ENCODE results near the gene SLC27A5.

SLC27A5 gene

DNA sequence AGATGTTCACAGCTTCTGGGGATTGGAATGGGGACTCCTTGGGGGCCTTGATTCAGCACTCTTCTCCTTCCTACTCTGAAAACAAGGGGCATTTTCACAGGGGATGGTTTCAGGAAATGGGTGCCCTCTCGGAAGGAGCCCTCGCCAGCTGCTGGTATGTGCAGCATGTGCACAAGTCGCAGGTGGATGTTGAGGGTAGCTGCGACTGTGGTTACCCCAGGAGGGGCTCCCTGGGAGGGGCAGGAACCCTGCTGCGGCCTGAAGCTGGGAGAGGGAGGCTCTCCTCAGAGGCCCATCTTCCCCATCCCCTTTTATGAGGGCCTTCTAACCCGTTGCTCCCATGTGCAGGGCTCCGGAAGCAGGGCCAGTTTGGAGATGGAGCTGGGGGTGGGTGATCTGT is 29.4 kb downstream of the SLC27A5 start:
- Histone ChIP-seq H3K27me3 (ENCODE audit: control insufficient read depth in 1 of 2, insufficient read depth in 2 of 2, low read length in 2 of 2) (no peaks in the 10 kb centered on the region), H3K9me3 (ENCODE audit: control insufficient read depth in 2 of 2, low read length in 2 of 2) (no peaks in the 10 kb centered on the region), H3K4me1 (ENCODE audit: control insufficient read depth, insufficient read depth, low read length) (peaks cover 2% of the 10 kb centered on the region), H3K36me3 (ENCODE audit: control insufficient read depth in 2 of 2, insufficient read depth in 2 of 2, low read length in 2 of 2) (peaks cover 8 to 9% of the 10 kb centered on the region in 2 donors), H3K9ac (ENCODE audit: low read length in 2 of 2) (no peak overlapping the region), H3K27ac (ENCODE audit: low read length) (no peak overlapping the region), H3K4me3 (ENCODE audit: low read length in 2 of 2) (no peak overlapping the region)

GRCh38 chr19:58480831-58481230 is 31.0 kb downstream of the SLC27A5 start:
- Histone ChIP-seq H3K36me3 (ENCODE audit: control insufficient read depth in 2 of 2, insufficient read depth in 2 of 2, low read length in 2 of 2) (peaks cover 8 to 9% of the 10 kb centered on the region in 2 donors), H3K27me3 (ENCODE audit: control insufficient read depth in 1 of 2, insufficient read depth in 2 of 2, low read length in 2 of 2) (no peaks in the 10 kb centered on the region), H3K27ac (ENCODE audit: low read length) (no peak overlapping the region), H3K4me1 (ENCODE audit: control insufficient read depth, insufficient read depth, low read length) (peaks cover 11% of the 10 kb centered on the region), H3K4me3 (ENCODE audit: low read length in 2 of 2) (no peak overlapping the region), H3K9me3 (ENCODE audit: control insufficient read depth in 2 of 2, low read length in 2 of 2) (no peaks in the 10 kb centered on the region), H3K9ac (ENCODE audit: low read length in 2 of 2) (no peak overlapping the region)

DNA sequence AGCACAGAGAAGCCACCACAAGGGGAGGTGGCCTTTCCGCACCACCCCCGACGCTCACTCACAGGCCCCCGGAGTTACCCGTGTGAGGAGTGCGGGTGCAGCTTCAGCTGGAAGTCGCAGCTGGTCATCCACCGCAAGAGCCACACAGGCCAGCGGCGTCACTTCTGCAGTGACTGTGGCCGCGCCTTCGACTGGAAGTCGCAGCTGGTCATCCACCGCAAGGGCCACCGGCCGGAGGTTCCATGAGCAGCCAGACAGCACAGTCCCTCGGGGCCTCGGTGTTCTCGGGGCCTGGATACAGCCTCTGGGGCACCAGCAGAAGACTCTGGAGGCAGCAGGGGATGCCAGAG is 31.3 kb downstream of the SLC27A5 start:
- Histone ChIP-seq H3K27me3 (ENCODE audit: control insufficient read depth in 1 of 2, insufficient read depth in 2 of 2, low read length in 2 of 2) (no peaks in the 10 kb centered on the region), H3K9me3 (ENCODE audit: control insufficient read depth in 2 of 2, low read length in 2 of 2) (no peaks in the 10 kb centered on the region), H3K4me3 (ENCODE audit: low read length in 2 of 2) (no peak overlapping the region), H3K36me3 (ENCODE audit: control insufficient read depth in 2 of 2, insufficient read depth in 2 of 2, low read length in 2 of 2) (peaks cover 8 to 9% of the 10 kb centered on the region in 2 donors), H3K9ac (ENCODE audit: low read length in 2 of 2) (no peak overlapping the region), H3K27ac (ENCODE audit: low read length) (no peak overlapping the region), H3K4me1 (ENCODE audit: control insufficient read depth, insufficient read depth, low read length) (peaks cover 14% of the 10 kb centered on the region)

DNA sequence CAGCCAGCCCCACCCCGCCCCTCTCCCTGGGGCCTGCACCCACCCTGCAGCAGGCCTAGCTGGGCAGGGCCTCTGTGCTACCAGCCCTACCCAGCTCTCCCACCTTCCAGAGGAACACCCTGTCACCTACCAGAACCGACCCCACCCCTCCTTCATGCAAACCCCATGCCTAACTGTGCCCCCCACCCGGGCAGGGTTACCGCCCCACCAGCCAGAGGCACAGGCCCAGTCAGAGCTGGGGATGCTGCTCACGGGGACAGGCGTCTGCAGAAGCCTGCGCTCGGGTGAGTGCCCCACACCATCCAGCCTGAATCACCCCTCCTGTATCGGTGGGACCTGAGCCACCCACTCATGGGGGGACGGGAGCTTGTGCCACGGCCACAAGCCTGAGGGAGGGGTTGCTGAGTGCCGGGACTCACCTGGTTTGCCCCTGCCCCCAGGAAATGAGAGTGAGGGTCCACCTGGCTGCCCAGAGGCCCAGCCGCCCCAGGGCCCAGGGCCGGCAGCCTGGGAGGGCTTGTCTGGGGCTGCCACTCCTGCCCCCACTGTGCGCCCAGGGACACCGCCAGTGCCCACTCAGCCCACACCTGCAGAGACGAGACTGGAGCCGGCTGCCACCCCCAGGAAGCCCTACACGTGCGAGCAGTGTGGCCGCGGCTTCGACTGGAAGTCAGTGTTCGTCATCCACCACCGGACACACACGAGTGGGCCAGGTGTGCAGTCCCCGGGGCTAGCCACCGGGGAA is 31.9 kb downstream of the SLC27A5 start:
- no peaks in the 10 kb centered on the region for H3K27me3 ChIP-seq (ENCODE audit: control insufficient read depth in 1 of 2, insufficient read depth in 2 of 2, low read length in 2 of 2)
- H3K36me3 ChIP-seq (ENCODE audit: control insufficient read depth in 2 of 2, insufficient read depth in 2 of 2, low read length in 2 of 2) = peaks cover 8 to 9% of the 10 kb centered on the region in 2 donors
- no peak overlapping the region for H3K9ac ChIP-seq (ENCODE audit: low read length in 2 of 2)
- H3K27ac ChIP-seq (ENCODE audit: low read length) = no peak overlapping the region
- peaks cover 20% of the 10 kb centered on the region for H3K4me1 ChIP-seq (ENCODE audit: control insufficient read depth, insufficient read depth, low read length)
- H3K4me3 ChIP-seq (ENCODE audit: low read length in 2 of 2) = no peak overlapping the region
- no peaks in the 10 kb centered on the region for H3K9me3 ChIP-seq (ENCODE audit: control insufficient read depth in 2 of 2, low read length in 2 of 2)

GRCh38 chr19:58479303-58479702 is 32.5 kb downstream of the SLC27A5 start:
- Histone ChIP-seq H3K4me1 (ENCODE audit: control insufficient read depth, insufficient read depth, low read length) (peaks cover 21% of the 10 kb centered on the region), H3K9ac (ENCODE audit: low read length in 2 of 2) (no peak overlapping the region), H3K36me3 (ENCODE audit: control insufficient read depth in 2 of 2, insufficient read depth in 2 of 2, low read length in 2 of 2) (peaks cover 8 to 9% of the 10 kb centered on the region in 2 donors), H3K9me3 (ENCODE audit: control insufficient read depth in 2 of 2, low read length in 2 of 2) (no peaks in the 10 kb centered on the region), H3K4me3 (ENCODE audit: low read length in 2 of 2) (no peak overlapping the region), H3K27me3 (ENCODE audit: control insufficient read depth in 1 of 2, insufficient read depth in 2 of 2, low read length in 2 of 2) (no peaks in the 10 kb centered on the region), H3K27ac (ENCODE audit: low read length) (no peak overlapping the region)

DNA sequence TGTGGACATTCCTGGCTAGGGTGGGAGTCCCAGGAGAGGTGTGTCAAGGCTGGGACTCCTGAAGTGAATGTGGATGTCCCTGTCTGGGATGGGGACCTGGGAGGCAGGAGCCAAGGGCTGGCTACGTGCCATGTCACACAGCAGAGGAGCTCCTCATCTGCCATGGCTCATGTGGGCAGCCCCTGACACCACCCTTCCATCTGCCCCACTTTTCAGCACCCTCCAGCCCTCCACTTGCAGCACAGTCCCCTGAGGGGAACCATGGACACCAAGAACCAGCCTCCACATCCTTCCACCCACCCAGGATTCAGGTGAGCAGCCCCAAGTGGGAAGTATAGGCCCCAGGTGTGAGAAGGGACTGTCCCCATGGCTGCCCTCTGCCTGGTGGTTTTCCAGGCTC is 33.9 kb downstream of the SLC27A5 start:
- Histone ChIP-seq H3K9ac (ENCODE audit: low read length in 2 of 2) (peak overlapping the region in 1 of 2 donors; percentile 2), H3K9me3 (ENCODE audit: control insufficient read depth in 2 of 2, low read length in 2 of 2) (no peaks in the 10 kb centered on the region), H3K36me3 (ENCODE audit: control insufficient read depth in 2 of 2, insufficient read depth in 2 of 2, low read length in 2 of 2) (peaks cover 9 to 12% of the 10 kb centered on the region in 2 donors), H3K4me1 (ENCODE audit: control insufficient read depth, insufficient read depth, low read length) (peaks cover 21% of the 10 kb centered on the region), H3K4me3 (ENCODE audit: low read length in 2 of 2) (no peak overlapping the region), H3K27me3 (ENCODE audit: control insufficient read depth in 1 of 2, insufficient read depth in 2 of 2, low read length in 2 of 2) (no peaks in the 10 kb centered on the region), H3K27ac (ENCODE audit: low read length) (no peak overlapping the region)

DNA sequence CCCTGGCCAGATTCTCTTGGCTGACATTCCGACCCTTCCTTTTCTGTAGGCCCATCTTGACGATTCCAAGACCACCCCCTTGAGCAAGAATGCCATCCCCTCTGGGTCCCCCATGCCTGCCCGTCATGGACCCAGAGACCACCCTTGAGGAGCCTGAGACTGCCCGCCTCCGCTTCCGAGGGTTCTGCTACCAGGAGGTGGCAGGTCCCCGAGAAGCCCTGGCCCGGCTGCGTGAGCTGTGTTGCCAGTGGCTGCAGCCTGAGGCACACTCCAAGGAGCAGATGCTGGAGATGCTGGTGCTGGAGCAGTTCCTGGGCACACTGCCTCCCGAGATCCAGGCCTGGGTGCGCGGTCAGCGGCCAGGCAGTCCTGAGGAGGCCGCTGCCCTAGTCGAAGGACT is 34.7 kb downstream of the SLC27A5 start:
- peak overlapping the region; percentile 61 to 86 for H3K4me3 ChIP-seq (ENCODE audit: low read length in 2 of 2)
- H3K27me3 ChIP-seq (ENCODE audit: control insufficient read depth in 1 of 2, insufficient read depth in 2 of 2, low read length in 2 of 2) = no peaks in the 10 kb centered on the region
- no peaks in the 10 kb centered on the region for H3K9me3 ChIP-seq (ENCODE audit: control insufficient read depth in 2 of 2, low read length in 2 of 2)
- peaks cover 21% of the 10 kb centered on the region for H3K4me1 ChIP-seq (ENCODE audit: control insufficient read depth, insufficient read depth, low read length)
- H3K36me3 ChIP-seq (ENCODE audit: control insufficient read depth in 2 of 2, insufficient read depth in 2 of 2, low read length in 2 of 2) = peaks cover 9 to 19% of the 10 kb centered on the region in 2 donors
- H3K9ac ChIP-seq (ENCODE audit: low read length in 2 of 2) = peak overlapping the region; percentile 86 to 94
- H3K27ac ChIP-seq (ENCODE audit: low read length) = peak overlapping the region; percentile 89

DNA sequence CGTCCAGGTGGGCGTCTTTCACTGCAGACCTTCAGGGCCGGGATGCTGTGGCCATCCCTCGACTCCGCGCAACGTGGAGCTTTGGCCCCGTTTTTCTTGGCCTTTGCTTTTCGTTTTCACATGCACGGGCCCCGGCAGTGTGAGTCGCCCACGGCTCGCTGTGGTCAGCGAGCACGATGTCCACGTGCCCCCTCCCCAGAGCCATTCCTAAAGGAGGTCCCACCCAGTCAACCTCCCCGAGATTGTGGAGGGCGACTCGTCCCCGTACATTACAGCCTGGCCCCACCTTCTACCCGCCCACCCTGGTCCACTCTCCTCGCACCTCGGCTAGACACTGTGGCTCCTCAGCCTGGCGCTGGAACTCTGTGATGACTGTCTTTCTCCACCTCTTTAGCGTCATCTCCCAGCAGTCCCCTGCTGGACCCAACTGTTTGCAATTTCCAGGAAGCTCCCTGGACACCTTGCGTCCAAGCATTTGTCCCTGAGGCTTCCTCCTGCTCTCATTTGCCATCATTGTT is 35.2 kb downstream of the SLC27A5 start:
- Histone ChIP-seq H3K9ac (ENCODE audit: low read length in 2 of 2) (peak overlapping the region; percentile 86 to 94), H3K27ac (ENCODE audit: low read length) (peak overlapping the region; percentile 89), H3K27me3 (ENCODE audit: control insufficient read depth in 1 of 2, insufficient read depth in 2 of 2, low read length in 2 of 2) (no peaks in the 10 kb centered on the region), H3K4me3 (ENCODE audit: low read length in 2 of 2) (peak overlapping the region; percentile 61 to 86), H3K36me3 (ENCODE audit: control insufficient read depth in 2 of 2, insufficient read depth in 2 of 2, low read length in 2 of 2) (peaks cover 9 to 22% of the 10 kb centered on the region in 2 donors), H3K4me1 (ENCODE audit: control insufficient read depth, insufficient read depth, low read length) (peaks cover 21% of the 10 kb centered on the region), H3K9me3 (ENCODE audit: control insufficient read depth in 2 of 2, low read length in 2 of 2) (no peaks in the 10 kb centered on the region)

- peak within 1 kb of the TSS; percentile 61 to 86 for H3K4me3 ChIP-seq (ENCODE audit: low read length in 2 of 2)
- H3K27me3 ChIP-seq (ENCODE audit: control insufficient read depth in 1 of 2, insufficient read depth in 2 of 2, low read length in 2 of 2) = no peaks in the 10 kb centered on the region
- H3K9ac ChIP-seq (ENCODE audit: low read length in 2 of 2) = peak within 1 kb of the TSS; percentile 86 to 94
- H3K4me1 ChIP-seq (ENCODE audit: control insufficient read depth, insufficient read depth, low read length) = peaks cover 21% of the 10 kb centered on the region
- peaks cover 8 to 20% of the 10 kb centered on the region in 2 donors for H3K36me3 ChIP-seq (ENCODE audit: control insufficient read depth in 2 of 2, insufficient read depth in 2 of 2, low read length in 2 of 2)
- H3K9me3 ChIP-seq (ENCODE audit: control insufficient read depth in 2 of 2, low read length in 2 of 2) = no peaks in the 10 kb centered on the region
- H3K27ac ChIP-seq (ENCODE audit: low read length) = peak within 1 kb of the TSS; percentile 89
Observed at GRCh38 chr19:58475714-58476497, 35.9 kb downstream of the SLC27A5 start, which contains the start of gene ZNF446. Gene ZNF446 (plus strand): TSS chr19:58476352. CDS start chr19:58477219, 867 bp downstream.

DNA sequence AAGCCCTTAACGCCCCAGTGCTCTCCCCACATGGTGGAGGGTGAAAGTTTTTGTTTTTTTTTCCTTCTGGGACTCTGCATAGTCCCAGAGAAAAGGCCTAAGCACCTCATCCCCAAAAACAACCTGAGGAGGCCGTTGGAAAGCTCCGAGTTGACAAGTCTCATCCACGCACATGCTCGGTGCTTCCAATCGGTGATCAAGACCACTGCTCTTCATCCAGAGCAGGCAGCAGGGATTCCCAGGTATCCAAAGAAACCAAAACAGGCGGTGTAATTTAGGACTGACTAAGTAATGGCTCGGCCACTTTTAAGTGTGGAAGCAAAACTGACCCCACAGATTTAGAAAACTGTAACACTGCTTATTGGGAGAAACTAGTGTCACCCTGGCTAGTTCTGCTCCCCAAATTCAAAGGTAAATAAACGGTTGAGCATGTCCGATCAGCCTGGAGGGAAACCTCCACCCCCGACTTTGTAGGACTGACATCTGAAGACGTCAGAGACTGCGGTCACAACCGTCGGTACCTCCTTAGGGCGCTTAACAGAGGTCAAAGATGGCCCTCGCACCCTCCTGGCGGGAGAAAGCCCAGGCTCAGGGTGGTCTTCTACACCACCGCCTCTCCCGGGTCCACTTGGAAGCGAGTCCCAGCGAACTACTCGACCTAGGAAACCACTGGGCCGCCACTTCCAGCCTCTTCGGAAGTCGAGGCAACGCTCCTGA is 36.6 kb downstream of the SLC27A5 start:
- H3K4me3 ChIP-seq (ENCODE audit: low read length in 2 of 2) = peak overlapping the region; percentile 61 to 86
- peaks cover 3 to 24% of the 10 kb centered on the region in 2 donors for H3K36me3 ChIP-seq (ENCODE audit: control insufficient read depth in 2 of 2, insufficient read depth in 2 of 2, low read length in 2 of 2)
- no peaks in the 10 kb centered on the region for H3K27me3 ChIP-seq (ENCODE audit: control insufficient read depth in 1 of 2, insufficient read depth in 2 of 2, low read length in 2 of 2)
- peak overlapping the region; percentile 89 for H3K27ac ChIP-seq (ENCODE audit: low read length)
- H3K4me1 ChIP-seq (ENCODE audit: control insufficient read depth, insufficient read depth, low read length) = peaks cover 21% of the 10 kb centered on the region
- H3K9ac ChIP-seq (ENCODE audit: low read length in 2 of 2) = peak overlapping the region; percentile 86 to 94
- H3K9me3 ChIP-seq (ENCODE audit: control insufficient read depth in 2 of 2, low read length in 2 of 2) = no peaks in the 10 kb centered on the region

All from stomach smooth muscle (tissue), 2 donors.